Measurements from ENCODE around the gene MUSTN1. TPM values are rescaled to one million over a fixed set of nuclear protein-coding genes. Genes with fewer than 3 reads are reported as not detected.

The MUSTN1 gene
- total RNA-seq, 1 experiment from 2014 or later = 0.49 TPM

GRCh38 chr3:52851348-52851747 is 16.5 kb upstream of the MUSTN1 start:
- BruUV-seq (replicated peaks) = no TSS peak
- H3K9me3 ChIP-seq (ENCODE audit: control insufficient read depth, insufficient read depth, low read depth, low read length) = no peaks in the 10 kb centered on the region
- no peak overlapping the region for H3K4me3 ChIP-seq (ENCODE audit: low read depth in 2 of 2, low read length in 2 of 2)
- no peak overlapping the region for H3K27ac ChIP-seq (ENCODE audit: low read length)
- in situ Hi-C loops (cut with HindIII; ENCODE audit: low pct_unique_long_range_greater_than_20kb, low sequenced_read_pairs) (no loop called here), intact Hi-C loops (cut with micrococcal nuclease; ENCODE audit: unreplicated experiment) (loop anchor here (2.0 kb wide), 1 partner anchor 221 kb away; no protein-coding TSS in a partner anchor)
- H3K4me1 ChIP-seq (ENCODE audit: control insufficient read depth, insufficient read depth, low read length) = no peaks in the 10 kb centered on the region
- no peaks in the 10 kb centered on the region for H3K27me3 ChIP-seq (ENCODE audit: control insufficient read depth, insufficient read depth, low read length)
- ATAC-seq (peak; percentile 91), DNase-seq (ENCODE audit: low read depth, low spot score) (peak; percentile 28)
- TF ChIP-seq SIN3A (IDR thresholded peaks at IDR 0.05; ENCODE audit: borderline replicate concordance, insufficient read depth, low read depth, low read length) (no peak), REST (IDR thresholded peaks at IDR 0.05; ENCODE audit: insufficient read depth in 1 of 2, low read depth in 2 of 2, low read length in 1 of 2) (no peak; a peak in 1 of 4 replicates), POLR2AphosphoS5 (IDR thresholded peaks at IDR 0.05; ENCODE audit: low read depth, low read length) (no peak), TCF7L2 (IDR thresholded peaks at IDR 0.05; ENCODE audit: low read depth, low read length) (no peak)
- TF ChIP-seq, protein P1, sequence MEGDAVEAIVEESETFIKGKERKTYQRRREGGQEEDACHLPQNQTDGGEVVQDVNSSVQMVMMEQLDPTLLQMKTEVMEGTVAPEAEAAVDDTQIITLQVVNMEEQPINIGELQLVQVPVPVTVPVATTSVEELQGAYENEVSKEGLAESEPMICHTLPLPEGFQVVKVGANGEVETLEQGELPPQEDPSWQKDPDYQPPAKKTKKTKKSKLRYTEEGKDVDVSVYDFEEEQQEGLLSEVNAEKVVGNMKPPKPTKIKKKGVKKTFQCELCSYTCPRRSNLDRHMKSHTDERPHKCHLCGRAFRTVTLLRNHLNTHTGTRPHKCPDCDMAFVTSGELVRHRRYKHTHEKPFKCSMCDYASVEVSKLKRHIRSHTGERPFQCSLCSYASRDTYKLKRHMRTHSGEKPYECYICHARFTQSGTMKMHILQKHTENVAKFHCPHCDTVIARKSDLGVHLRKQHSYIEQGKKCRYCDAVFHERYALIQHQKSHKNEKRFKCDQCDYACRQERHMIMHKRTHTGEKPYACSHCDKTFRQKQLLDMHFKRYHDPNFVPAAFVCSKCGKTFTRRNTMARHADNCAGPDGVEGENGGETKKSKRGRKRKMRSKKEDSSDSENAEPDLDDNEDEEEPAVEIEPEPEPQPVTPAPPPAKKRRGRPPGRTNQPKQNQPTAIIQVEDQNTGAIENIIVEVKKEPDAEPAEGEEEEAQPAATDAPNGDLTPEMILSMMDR (IDR thresholded peaks at IDR 0.05) = peak; percentile 72
- ChIA-PET POLR2A (no interaction called here), CTCF (interaction anchor here (0.6 to 0.7 kb wide), 2 partner anchors 66 to 130 kb away, joined by 4 read pairs; no protein-coding TSS in a partner anchor)
- H3K36me3 ChIP-seq (ENCODE audit: control insufficient read depth, insufficient read depth, low read length) = no peaks in the 10 kb centered on the region

- no peaks in the 10 kb centered on the region for H3K9me3 ChIP-seq (ENCODE audit: control insufficient read depth, insufficient read depth, low read depth, low read length)
- BruUV-seq (replicated peaks) = no TSS peak
- no peak for TF ChIP-seq TCF7L2 (IDR thresholded peaks at IDR 0.05; ENCODE audit: low read depth, low read length)
- TF ChIP-seq REST (IDR thresholded peaks at IDR 0.05; ENCODE audit: insufficient read depth in 1 of 2, low read depth in 2 of 2, low read length in 1 of 2) = no peak
- TF ChIP-seq, protein P1 (IDR thresholded peaks at IDR 0.05) = no peak
- TF ChIP-seq SIN3A (IDR thresholded peaks at IDR 0.05; ENCODE audit: borderline replicate concordance, insufficient read depth, low read depth, low read length) = no peak
- POLR2A ChIA-PET = no interaction called here
- no peak overlapping the region for H3K27ac ChIP-seq (ENCODE audit: low read length)
- H3K36me3 ChIP-seq (ENCODE audit: control insufficient read depth, insufficient read depth, low read length) = no peaks in the 10 kb centered on the region
- ATAC-seq (no peak), DNase-seq (ENCODE audit: low read depth, low spot score) (no peak)
- H3K4me3 ChIP-seq (ENCODE audit: low read depth in 2 of 2, low read length in 2 of 2) = no peak overlapping the region
- CTCF ChIA-PET = interaction anchor here (1.0 kb wide), 1 partner anchor 44 kb away, joined by 4 read pairs; no protein-coding TSS in a partner anchor
- in situ Hi-C loops (cut with HindIII; ENCODE audit: low pct_unique_long_range_greater_than_20kb, low sequenced_read_pairs) (no loop called here), intact Hi-C loops (cut with micrococcal nuclease; ENCODE audit: unreplicated experiment) (loop anchor here (2.0 kb wide), 1 partner anchor 223 kb away; no protein-coding TSS in a partner anchor)
- H3K4me1 ChIP-seq (ENCODE audit: control insufficient read depth, insufficient read depth, low read length) = no peaks in the 10 kb centered on the region
- H3K27me3 ChIP-seq (ENCODE audit: control insufficient read depth, insufficient read depth, low read length) = no peaks in the 10 kb centered on the region
These were observed 14.8 kb upstream of the MUSTN1 start for GRCh38 chr3:52849656-52850055.
